K562 (cell line): ENCODE results near the gene MMAB. TPM values are rescaled to one million over a fixed set of nuclear protein-coding genes. Genes with fewer than 3 reads are reported as not detected.

Experiments used
- ATAC-seq: fragments of 200-7000 bp; cut with Tn5 transposase; 3 replicates; pipeline ENCODE4 v1.9.1; 2020; ENCODE audit warnings: moderate library complexity
- BruUV-seq: library from RNA; stranded (reverse); fragments of 400-500 nt; replicated peaks from 2 replicates; lab custom pipeline; 2021; lab: Mats Ljungman, UMichigan
- CTCF ChIA-PET: fragments of 300-600 bp; formaldehyde crosslinking; extraction: SDS; loops from one replicate; lab custom pipeline; 2021; ENCODE audit warnings: low intra/inter-chr PET ratio; lab: Yijun Ruan, JAX
- POLR2A ChIA-PET: fragments of 300-600, 350-650 bp; sonication (Branson Sonifier 250); formaldehyde crosslinking; extraction: SDS; loops from one replicate; lab custom pipeline; 2021; ENCODE audit warnings: antibody characterized with exemption, inconsistent platforms; lab: Yijun Ruan, JAX
- DNase-seq, 4 experiments: peaks; one replicate each; pipeline versions ENCODE4 v3.0.0 to v3.0.0-alpha.2; 2011 to 2018; ENCODE audit warnings: low spot score in 3 of 4, mixed read lengths in 3 of 4; ENCODE audit errors: extremely low read depth in 1 of 4
- FAIRE-seq: peaks from 2 replicates; lab custom pipeline; 2011; peaks lifted over from hg19 to GRCh38; lab: Jason Lieb, UNC
- H2AFZ ChIP-seq: 2 replicates; pipeline ENCODE4 v1.6.0; 2011; ENCODE audit warnings: low read depth, low read length, control low read depth, inconsistent platforms
- H3K27ac ChIP-seq: fragments of 200-600 bp; 3 replicates; pipeline ENCODE4 v1.8.0; 2011; ENCODE audit warnings: low read depth, mild to moderate bottlenecking, control low read depth, inconsistent platforms, low read length, moderate library complexity, mixed read lengths; ENCODE audit errors: extremely low read depth
- H3K27me3 ChIP-seq, 2 experiments: fragments of 300-600 bp in 1 of 2; 2 replicates in 1 of 2; 3 replicates in 1 of 2; pipeline versions ENCODE4 v1.6.0 to v1.8.0; 2011; ENCODE audit warnings: inconsistent platforms in 2 of 2, low read length in 2 of 2, mild to moderate bottlenecking in 1 of 2, mixed read lengths in 1 of 2, moderate library complexity in 1 of 2; ENCODE audit not compliant: control insufficient read depth in 2 of 2, insufficient read depth in 2 of 2
- H3K36me3 ChIP-seq: fragments of 300-600 bp; 3 replicates; pipeline ENCODE4 v1.8.0; 2011; ENCODE audit warnings: mild to moderate bottlenecking, low read length, inconsistent platforms; ENCODE audit not compliant: control insufficient read depth, insufficient read depth
- H3K4me1 ChIP-seq, 2 experiments: fragments of 200-600 bp in 1 of 2; replicated peaks in 1 of 2; 2 replicates in 1 of 2; 3 replicates in 1 of 2; pipeline versions ENCODE4 v1.5.1 to v1.8.0; 2011; ENCODE audit warnings: inconsistent platforms in 2 of 2, low read length in 2 of 2, mild to moderate bottlenecking in 1 of 2, mixed read lengths in 1 of 2, moderate library complexity in 1 of 2; ENCODE audit not compliant: control insufficient read depth in 2 of 2, insufficient read depth in 2 of 2
- H3K4me2 ChIP-seq: 2 replicates; pipeline ENCODE4 v1.6.1; 2011; ENCODE audit warnings: low read length, control low read depth, inconsistent platforms, mixed read lengths; ENCODE audit not compliant: insufficient read depth
- H3K4me3 ChIP-seq: fragments of 200-600 bp; sonication (generic), shearing (Covaris generic); 2 replicates; pipeline ENCODE4 v1.5.1; 2016; ENCODE audit warnings: control low read depth, inconsistent platforms
- H3K79me2 ChIP-seq: fragments of 200-600 bp; 3 replicates; pipeline ENCODE4 v1.8.0; 2011; ENCODE audit warnings: low read length, inconsistent platforms; ENCODE audit not compliant: control insufficient read depth, insufficient read depth
- H3K9ac ChIP-seq, 2 experiments: 2 replicates each; pipeline versions ENCODE4 v1.6.0 to v1.6.1; 2011; ENCODE audit warnings: low read depth in 2 of 2, low read length in 2 of 2, control low read depth in 1 of 2, inconsistent platforms in 1 of 2, mild to moderate bottlenecking in 1 of 2, mixed read lengths in 1 of 2; ENCODE audit not compliant: insufficient read depth in 1 of 2
- H3K9me1 ChIP-seq: one replicate; pipeline ENCODE4 v1.6.0; 2011; ENCODE audit warnings: inconsistent platforms, mild to moderate bottlenecking, low read length, moderate library complexity; ENCODE audit not compliant: control insufficient read depth, insufficient read depth
- H3K9me3 ChIP-seq: replicated peaks from 2 replicates; pipeline ENCODE4 v1.5.1; 2011; ENCODE audit warnings: low read depth, low read length, inconsistent platforms; ENCODE audit not compliant: control insufficient read depth, insufficient read depth
- H4K20me1 ChIP-seq: replicated peaks from 2 replicates; pipeline ENCODE4 v1.6.1; 2011; ENCODE audit warnings: low read length, inconsistent platforms, mixed read lengths; ENCODE audit not compliant: control insufficient read depth, insufficient read depth
- BDP1 ChIP-seq: IDR thresholded peaks from 3 replicates; pipeline ENCODE4 v1.6.1; 2011; ENCODE audit not compliant: insufficient read length, insufficient read depth
- CSDE1 ChIP-seq, 2 experiments: fragments of 450-650 bp; IDR thresholded peaks; 2 replicates each; pipeline ENCODE4 v1.6.1; 2016; ENCODE audit warnings: mild to moderate bottlenecking in 1 of 2
- GABPA ChIP-seq: fragments of 200-800 bp; sonication (Bioruptor generic); conservative IDR thresholded peaks from 2 replicates; pipeline ENCODE4 v1.6.1; 2016; ENCODE audit warnings: low read depth, missing genetic modification characterization, missing compliant biosample characterization
- NR4A1 ChIP-seq, 2 experiments: fragments of 250-450 bp in 1 of 2; fragments of 450-650 bp in 1 of 2; sonication (Bioruptor Pico) in 1 of 2; IDR thresholded peaks; 2 replicates each; pipeline versions ENCODE4 v1.4.0 to v1.6.1; 2016 to 2020; ENCODE audit warnings: mild to moderate bottlenecking in 2 of 2, missing compliant biosample characterization in 1 of 2, missing genetic modification characterization in 1 of 2, moderate library complexity in 1 of 2
- ZNF121 ChIP-seq: sonication (generic); formaldehyde crosslinking; conservative IDR thresholded peaks from 2 replicates; pipeline ENCODE4 v1.8.0; 2022; ENCODE audit warnings: missing genetic modification reagents
- ZNF197 ChIP-seq: fragments of 200-800 bp; sonication (Bioruptor generic); IDR thresholded peaks from 2 replicates; pipeline ENCODE4 v1.6.1; 2016; ENCODE audit warnings: low read depth, missing genetic modification characterization, missing compliant biosample characterization
- ZNF224 ChIP-seq: sonication (generic); formaldehyde crosslinking; IDR thresholded peaks from 2 replicates; pipeline ENCODE4 v1.8.0; 2022; ENCODE audit warnings: mild to moderate bottlenecking, missing genetic modification reagents
- WGBS: fragments of 100-300 bp; shearing (Covaris generic); methylation state at CpG from one replicate; pipeline ENCODE4 v1.1.6; 2016; ENCODE audit warnings: low coverage, mixed read lengths; ENCODE audit not compliant: insufficient coverage; ENCODE audit errors: missing lambda C conversion rate; 5-methylcytosine and 5-hydroxymethylcytosine counted together
- in situ Hi-C: fragments of 300-500 bp; cut with MboI; formaldehyde crosslinking; loops from 4 replicates; pipeline ENCODE4 v1.15.0; 2018; ENCODE audit warnings: inconsistent platforms, mixed read lengths
- intact Hi-C: fragments of 100-400 bp; cut with micrococcal nuclease; formaldehyde crosslinking; loops from 2 replicates; pipeline ENCODE4 v1.14.2; 2022
- polyA plus RNA-seq, 8 experiments: library from polyadenylated mRNA; depleted of rRNA in 4 of 8; stranded (reverse) in 5 of 8; unstranded in 3 of 8; fragments of >200 nt; fragmentation: Nextera tagmentation in 2 of 8; fragmentation: Illumina TruSeq in 1 of 8; extraction: Ambion mirVana in 2 of 8; extraction: Trizol in 1 of 8; gene quantifications; 2 replicates each; pipeline versions ENCODE4 v1.2.1 to v1.2.3, GENCODE V29; 2011 to 2014; ENCODE audit warnings: inconsistent platforms in 1 of 8, missing spikeins in 1 of 8
- total RNA-seq, 7 experiments: library from RNA; depleted of rRNA in 6 of 7; stranded (reverse); fragments of >200 nt in 6 of 7; fragmentation: Illumina TruSeq in 2 of 7; extraction: Trizol in 2 of 7; gene quantifications; 2 replicates each; pipeline versions ENCODE4 v1.2.1 to v1.2.3, GENCODE V29; 2011 to 2021; ENCODE audit warnings: low replicate concordance in 1 of 7

Gene MMAB
- total and polyA plus RNA-seq, 9 of the 15 experiments (the other 6 are each of a cell fraction or from before 2014, with no cell fraction given): 9.5 to 76.1 (median 46.2) TPM

DNA sequence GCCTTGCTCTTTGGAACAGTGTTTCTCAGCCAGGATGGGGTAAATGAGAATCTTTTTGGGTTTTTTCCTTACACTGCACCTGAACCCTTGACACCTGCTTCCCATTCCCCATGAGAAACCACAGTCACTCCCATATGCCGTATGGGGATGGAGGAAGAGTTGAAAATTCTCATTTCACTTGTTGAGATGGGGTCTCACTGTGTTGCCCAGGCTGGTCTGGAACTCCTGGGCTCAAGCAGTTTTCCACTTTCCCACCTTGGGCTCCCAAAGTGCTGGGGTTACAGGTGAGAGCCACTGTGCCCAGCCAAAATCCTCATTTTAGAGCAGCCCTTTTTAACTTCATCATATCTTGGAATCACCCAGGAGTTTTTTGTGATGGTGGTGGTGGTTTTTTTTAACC lies 4.0 kb upstream of the MMAB start:
- ChIA-PET CTCF (no interaction called here), POLR2A (no interaction called here)
- FAIRE-seq (no peak), DNase-seq (no peak), ATAC-seq (no peak)
- intact Hi-C loops: no loop called here
- peaks cover 23% of the 10 kb centered on the region for H3K79me2 ChIP-seq
- in situ Hi-C loops: no loop called here
- H3K4me3 ChIP-seq: no peak overlapping the region
- no peak for TF ChIP-seq CSDE1 (IDR thresholded peaks at IDR 0.05)
- no peak for TF ChIP-seq GABPA
- TF ChIP-seq NR4A1 (CRISPR knock-in tag; IDR thresholded peaks at IDR 0.05): no peak
- TF ChIP-seq NR4A1 (tag; IDR thresholded peaks at IDR 0.05): no peak
- TF ChIP-seq ZNF224 (CRISPR knock-in tag): no peak
- no peak for TF ChIP-seq ZNF197 (CRISPR knock-in tag)
- TF ChIP-seq BDP1: no peak
- peak; percentile 23; the same call in 1 of the 2 replicates for TF ChIP-seq ZNF121 (CRISPR knock-in tag)
- H3K4me1 ChIP-seq: peaks cover 12 to 16% of the 10 kb centered on the region in 2 experiments; a peak in 4 of 5 replicates
- H2AFZ ChIP-seq: no peak overlapping the region
- H3K9me1 ChIP-seq: peaks cover 4% of the 10 kb centered on the region
- H3K4me2 ChIP-seq: no peak overlapping the region
- BruUV-seq: no TSS peak
- H3K27ac ChIP-seq: no peak overlapping the region
- H4K20me1 ChIP-seq: no peaks in the 10 kb centered on the region
- H3K9ac ChIP-seq: no peak overlapping the region
- peaks cover 78% of the 10 kb centered on the region for H3K36me3 ChIP-seq
- 86% methylated on average over 1 of the region's 1 CpG for WGBS
- no peaks in the 10 kb centered on the region for H3K9me3 ChIP-seq
- no peaks in the 10 kb centered on the region for H3K27me3 ChIP-seq
